ENCODE data around the gene SLC6A6.

GRCh38 chr3:14481018-14481645, 78.7 kb downstream of the SLC6A6 start:
- TF ChIP-seq CTCF (IDR thresholded peaks at IDR 0.05; ENCODE audit: low read length) (no peak), EZH2 (IDR thresholded peaks at IDR 0.05; ENCODE audit: borderline replicate concordance, low read length) (no peak)

Data from OCI-LY1 (cell line).